Mesendoderm (in vitro differentiated cells): ENCODE measurements around the gene TBC1D14.

ENCODE experiments used
- DNase-seq: peaks from one replicate; pipeline ENCODE4 v3.0.0; 2013
- H2AK5ac ChIP-seq: 2 replicates; pipeline ENCODE4 v1.6.1; 2013; ENCODE audit warnings: low read length, inconsistent platforms
- H2BK120ac ChIP-seq: 2 replicates; pipeline ENCODE4 v1.6.1; 2013; ENCODE audit warnings: low read depth, mild to moderate bottlenecking, low read length, moderate library complexity, mixed read lengths
- H2BK15ac ChIP-seq: replicated peaks from 2 replicates; pipeline ENCODE4 v1.6.1; 2013; ENCODE audit warnings: low read depth, mild to moderate bottlenecking, moderate library complexity
- H2BK5ac ChIP-seq: 2 replicates; pipeline ENCODE4 v1.6.1; 2013; ENCODE audit warnings: low read length, inconsistent platforms
- H3K18ac ChIP-seq: 2 replicates; pipeline ENCODE4 v1.6.1; 2013; ENCODE audit warnings: mild to moderate bottlenecking, low read length, mixed read lengths
- H3K23ac ChIP-seq: one replicate; pipeline ENCODE4 v1.6.1; 2013; ENCODE audit warnings: low read length
- H3K27ac ChIP-seq: 2 replicates; pipeline ENCODE4 v1.5.1; 2013; ENCODE audit warnings: low read depth, mild to moderate bottlenecking, inconsistent platforms, low read length, moderate library complexity
- H3K27me3 ChIP-seq: 2 replicates; pipeline ENCODE4 v1.6.1; 2013; ENCODE audit warnings: low read length, control low read depth, mild to moderate bottlenecking, inconsistent platforms; ENCODE audit not compliant: insufficient read depth, poor library complexity
- H3K36me3 ChIP-seq: 2 replicates; pipeline ENCODE4 v1.6.1; 2013; ENCODE audit warnings: low read length, inconsistent platforms; ENCODE audit not compliant: control insufficient read depth, insufficient read depth
- H3K4ac ChIP-seq: one replicate; pipeline ENCODE4 v1.6.1; 2013; ENCODE audit warnings: low read depth, mild to moderate bottlenecking, low read length, moderate library complexity
- H3K4me1 ChIP-seq: 2 replicates; pipeline ENCODE4 v1.6.1; 2013; ENCODE audit warnings: low read depth, low read length, inconsistent platforms; ENCODE audit not compliant: control insufficient read depth
- H3K4me2 ChIP-seq: 2 replicates; pipeline ENCODE4 v1.6.1; 2013; ENCODE audit warnings: low read length
- H3K4me3 ChIP-seq: 2 replicates; pipeline ENCODE4 v1.5.1; 2013; ENCODE audit warnings: mild to moderate bottlenecking, low read length
- H3K56ac ChIP-seq: one replicate; pipeline ENCODE4 v1.6.1; 2013; ENCODE audit warnings: low read length
- H3K79me1 ChIP-seq: 2 replicates; pipeline ENCODE4 v1.6.1; 2013; ENCODE audit warnings: low read length, inconsistent platforms
- H3K79me2 ChIP-seq: 2 replicates; pipeline ENCODE4 v1.6.1; 2013; ENCODE audit warnings: mild to moderate bottlenecking, low read length; ENCODE audit not compliant: control insufficient read depth, insufficient read depth
- H3K9ac ChIP-seq: 2 replicates; pipeline ENCODE4 v1.6.1; 2013; ENCODE audit warnings: low read length, inconsistent platforms
- H4K5ac ChIP-seq: one replicate; pipeline ENCODE4 v1.6.1; 2013; ENCODE audit warnings: low read length
- H4K8ac ChIP-seq: one replicate; pipeline ENCODE4 v1.6.1; 2013; ENCODE audit warnings: low read depth, mild to moderate bottlenecking, control low read depth, low read length, moderate library complexity
- WGBS: extraction: QIAGEN DNeasy Blood & Tissue Kit; methylation state at CpG from one replicate; pipeline ENCODE4 v1.1.7; 2013; ENCODE audit warnings: low lambda C conversion rate, missing lambda C conversion rate; ENCODE audit not compliant: insufficient coverage; ENCODE audit errors: extremely low coverage; 5-methylcytosine and 5-hydroxymethylcytosine counted together

Gene TBC1D14

GRCh38 chr4:7013175-7013574, 103.5 kb downstream of the TBC1D14 start:
- Histone ChIP-seq H3K23ac (no peak overlapping the region), H3K4me3 (no peak overlapping the region), H3K56ac (no peak overlapping the region), H3K27me3 (no peaks in the 10 kb centered on the region), H2BK15ac (no peak overlapping the region), H3K4me1 (no peaks in the 10 kb centered on the region), H3K79me1 (peaks cover 2% of the 10 kb centered on the region), H3K9ac (no peak overlapping the region), H4K5ac (no peak overlapping the region), H4K8ac (no peak overlapping the region), H3K18ac (no peak overlapping the region), H2BK120ac (no peak overlapping the region), H2AK5ac (no peak overlapping the region), H3K4me2 (no peak overlapping the region), H3K79me2 (no peaks in the 10 kb centered on the region), H3K4ac (no peak overlapping the region), H2BK5ac (no peak overlapping the region), H3K27ac (no peak overlapping the region), H3K36me3 (peaks cover 11% of the 10 kb centered on the region)
- no peak for DNase-seq
- no CpG with 5 or more reads among the region's 11 CpGs for WGBS

DNA sequence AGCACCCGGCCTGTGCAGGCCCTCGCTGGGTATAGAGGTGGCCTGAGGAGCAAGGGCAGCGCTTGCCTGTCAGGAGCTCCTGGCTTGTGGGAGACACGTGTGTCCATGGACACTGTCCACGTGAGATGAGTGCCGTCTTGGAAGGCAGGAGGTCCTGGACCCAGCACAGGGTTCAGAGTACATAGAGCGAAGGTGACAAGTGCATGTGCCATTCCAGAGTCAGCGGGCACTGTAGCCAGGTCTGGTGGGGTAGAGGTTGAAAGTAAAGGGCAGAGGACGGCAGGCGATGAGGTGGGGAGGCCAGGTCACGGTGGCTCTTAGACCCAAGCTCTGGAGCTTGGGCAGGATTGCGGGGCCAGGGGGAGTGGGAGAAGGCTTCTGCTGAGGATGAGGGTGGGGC, 105.2 kb downstream of the TBC1D14 start:
- Histone ChIP-seq H3K4me3 (no peak overlapping the region), H3K4me2 (no peak overlapping the region), H3K27ac (no peak overlapping the region), H3K36me3 (peaks cover 11% of the 10 kb centered on the region), H4K5ac (no peak overlapping the region), H3K56ac (no peak overlapping the region), H3K18ac (no peak overlapping the region), H4K8ac (no peak overlapping the region), H2BK15ac (no peak overlapping the region), H3K4ac (no peak overlapping the region), H2BK120ac (no peak overlapping the region), H3K79me1 (no peaks in the 10 kb centered on the region), H3K79me2 (no peaks in the 10 kb centered on the region), H2BK5ac (no peak overlapping the region), H3K23ac (no peak overlapping the region), H3K9ac (no peak overlapping the region), H3K27me3 (no peaks in the 10 kb centered on the region), H3K4me1 (no peaks in the 10 kb centered on the region), H2AK5ac (no peak overlapping the region)
- no peak for DNase-seq
- WGBS: no CpG with 5 or more reads among the region's 12 CpGs

DNA sequence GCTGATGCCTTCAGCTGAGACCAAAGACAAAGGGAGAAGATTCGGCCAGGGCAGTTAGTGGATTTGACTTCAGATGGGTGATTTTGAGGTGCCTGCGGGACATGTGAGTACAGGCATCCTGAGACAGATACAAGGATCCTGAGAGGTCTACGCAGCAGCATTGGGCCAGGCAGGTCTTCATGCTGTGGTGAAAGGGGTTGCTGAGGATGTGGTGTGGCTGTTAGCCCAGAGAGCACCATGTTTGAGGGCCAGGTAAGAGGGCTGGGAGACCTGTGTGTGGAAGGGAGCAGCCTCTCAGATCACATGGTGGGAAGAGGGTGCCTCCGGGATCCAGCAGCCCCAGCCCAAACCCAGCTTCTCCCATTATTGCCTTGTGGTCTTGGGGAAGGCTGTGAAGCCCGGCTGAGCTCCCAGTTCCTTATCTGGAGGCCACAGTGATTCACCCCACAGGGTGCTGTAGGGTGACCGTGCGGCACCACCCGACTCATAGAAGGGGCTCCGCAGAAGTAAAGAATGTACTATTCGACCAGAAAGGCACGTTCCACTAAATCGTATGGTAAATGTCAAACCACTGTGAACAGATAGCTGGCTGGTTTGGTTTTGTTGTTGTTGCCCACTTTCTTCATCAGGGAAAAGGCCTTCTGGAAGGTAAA, 105.9 kb downstream of the TBC1D14 start:
- Histone ChIP-seq H3K36me3 (peaks cover 11% of the 10 kb centered on the region), H4K8ac (no peak overlapping the region), H3K18ac (no peak overlapping the region), H2BK15ac (no peak overlapping the region), H2BK5ac (no peak overlapping the region), H3K27me3 (no peaks in the 10 kb centered on the region), H3K4me2 (no peak overlapping the region), H3K4me3 (no peak overlapping the region), H3K56ac (no peak overlapping the region), H3K4me1 (no peaks in the 10 kb centered on the region), H3K23ac (no peak overlapping the region), H2AK5ac (no peak overlapping the region), H3K9ac (no peak overlapping the region), H3K4ac (no peak overlapping the region), H2BK120ac (no peak overlapping the region), H3K27ac (no peak overlapping the region), H3K79me1 (no peaks in the 10 kb centered on the region), H4K5ac (no peak overlapping the region), H3K79me2 (no peaks in the 10 kb centered on the region)
- no peak for DNase-seq
- WGBS: no CpG with 5 or more reads among the region's 12 CpGs

- Histone ChIP-seq H3K4me1 (no peaks in the 10 kb centered on the region), H3K27ac (no peak overlapping the region), H3K4me3 (no peak overlapping the region), H2AK5ac (no peak overlapping the region), H3K79me1 (no peaks in the 10 kb centered on the region), H4K5ac (no peak overlapping the region), H3K36me3 (peaks cover 11% of the 10 kb centered on the region), H4K8ac (no peak overlapping the region), H2BK15ac (no peak overlapping the region), H3K9ac (no peak overlapping the region), H3K18ac (no peak overlapping the region), H3K23ac (no peak overlapping the region), H3K4ac (no peak overlapping the region), H3K56ac (no peak overlapping the region), H3K79me2 (no peaks in the 10 kb centered on the region), H3K4me2 (no peak overlapping the region), H2BK120ac (no peak overlapping the region), H2BK5ac (no peak overlapping the region), H3K27me3 (no peaks in the 10 kb centered on the region)
- no CpG with 5 or more reads among the region's 11 CpGs for WGBS
- DNase-seq: no peak
Observed at GRCh38 chr4:7016086-7016485, 106.5 kb downstream of the TBC1D14 start.

DNA sequence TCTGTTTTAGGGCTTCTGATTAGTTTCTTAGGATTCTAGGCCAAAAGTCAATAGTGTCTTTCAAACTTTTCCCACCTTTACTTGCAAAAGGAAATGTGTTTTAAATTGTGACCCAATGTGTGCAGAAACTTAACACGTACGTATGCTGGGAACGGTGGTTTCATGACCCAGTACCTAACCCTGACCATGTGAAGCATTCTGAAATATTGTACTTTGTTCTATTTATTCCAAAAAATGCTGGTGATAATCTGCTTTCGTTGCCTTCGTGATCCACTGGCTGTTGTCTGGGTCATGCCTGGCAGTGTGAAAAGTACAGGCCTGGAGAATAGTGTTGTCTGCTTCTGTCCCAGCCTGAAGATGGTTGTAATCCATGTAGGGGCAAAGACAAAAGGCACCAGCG, 106.9 kb downstream of the TBC1D14 start:
- Histone ChIP-seq H3K4me1 (no peaks in the 10 kb centered on the region), H3K4ac (no peak overlapping the region), H3K9ac (no peak overlapping the region), H3K56ac (no peak overlapping the region), H2BK15ac (no peak overlapping the region), H3K27me3 (no peaks in the 10 kb centered on the region), H3K4me2 (no peak overlapping the region), H3K4me3 (no peak overlapping the region), H3K18ac (no peak overlapping the region), H4K8ac (no peak overlapping the region), H2BK120ac (no peak overlapping the region), H3K79me1 (no peaks in the 10 kb centered on the region), H2BK5ac (no peak overlapping the region), H4K5ac (no peak overlapping the region), H3K36me3 (peaks cover 11% of the 10 kb centered on the region), H2AK5ac (no peak overlapping the region), H3K27ac (no peak overlapping the region), H3K79me2 (no peaks in the 10 kb centered on the region), H3K23ac (no peak overlapping the region)
- WGBS: no CpG with 5 or more reads among the region's 6 CpGs
- DNase-seq: no peak

- H3K27ac ChIP-seq: no peak overlapping the region
Observed at GRCh38 chr4:7017446-7018048, 107.9 kb downstream of the TBC1D14 start.

More at GRCh38 chr4:7017446-7018048, 107.9 kb downstream of the TBC1D14 start:
- Histone ChIP-seq H3K23ac (no peak overlapping the region), H4K5ac (no peak overlapping the region), H3K4me2 (no peak overlapping the region), H3K79me1 (no peaks in the 10 kb centered on the region), H3K4ac (no peak overlapping the region), H3K56ac (no peak overlapping the region), H4K8ac (no peak overlapping the region), H2BK5ac (no peak overlapping the region), H3K79me2 (no peaks in the 10 kb centered on the region), H2AK5ac (no peak overlapping the region), H3K36me3 (peaks cover 11% of the 10 kb centered on the region), H3K4me3 (no peak overlapping the region), H3K9ac (no peak overlapping the region), H3K27me3 (no peaks in the 10 kb centered on the region), H2BK120ac (no peak overlapping the region), H3K18ac (no peak overlapping the region), H2BK15ac (no peak overlapping the region), H3K4me1 (no peaks in the 10 kb centered on the region)
- no CpG with 5 or more reads among the region's 6 CpGs for WGBS
- no peak for DNase-seq
